ENCODE results near the gene RPN2. TPM values are rescaled to one million over a fixed set of nuclear protein-coding genes. Genes with fewer than 3 reads are reported as not detected.
"Not testable (repeated sequence)": the region's sequence is repeated elsewhere in the genome, so short reads cannot be mapped to it uniquely, and the experiment has no call there.

RPN2 gene
- total RNA-seq, 1 experiment from 2014 or later: 220 TPM

DNA sequence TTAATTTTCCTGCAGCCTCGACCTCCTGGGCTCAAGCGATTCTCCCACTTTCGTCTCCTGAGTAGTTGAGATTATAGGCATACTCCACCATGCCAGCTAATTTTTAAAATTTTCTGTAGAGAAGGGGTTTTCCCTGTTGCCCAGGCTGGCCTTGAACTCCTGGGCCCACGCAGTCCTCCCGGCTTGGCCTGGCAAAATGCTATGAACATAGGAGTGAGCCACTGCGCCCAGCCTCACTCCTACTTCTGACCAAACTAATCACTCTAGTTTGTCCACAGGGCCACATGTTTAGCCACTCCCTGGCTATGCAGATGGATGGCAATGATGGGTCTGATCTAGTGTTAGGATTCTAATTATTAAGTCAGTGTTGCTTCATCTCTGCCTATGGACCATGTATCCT is 31.9 kb upstream of the RPN2 start:
- H3K9me2 ChIP-seq (ENCODE audit: insufficient read depth): no peaks in the 10 kb centered on the region
- H3K4me1 ChIP-seq (ENCODE audit: control insufficient read depth in 1 of 2, insufficient read depth in 2 of 2, low read length in 2 of 2): no peaks in the 10 kb centered on the region
- H3K27ac ChIP-seq (ENCODE audit: low read depth, low read length): no peak overlapping the region
- CTCF ChIA-PET: no interaction called here
- no peak overlapping the region for H2AFZ ChIP-seq (ENCODE audit: low read depth, low read length, poor library complexity, severe bottlenecking)
- DNase-seq (ENCODE audit: low read depth, low spot score) (no peak), ATAC-seq (no peak)
- RAD21 ChIA-PET (ENCODE audit: low non-redundant PET in 1 of 2, low total read pairs in 2 of 2, uncharacterized antibody in 2 of 2, unreplicated experiment in 2 of 2): no interaction called here
- H3K4me2 ChIP-seq (ENCODE audit: low read length): no peak overlapping the region
- no peak overlapping the region for H3K4me3 ChIP-seq (replicated peaks in 1 of 2; ENCODE audit: low read depth in 1 of 2, low read length in 2 of 2)
- POLR2A ChIA-PET: no interaction called here
- no peaks in the 10 kb centered on the region for H3K79me2 ChIP-seq (ENCODE audit: insufficient read depth, low read length)
- no peaks in the 10 kb centered on the region for H3K36me3 ChIP-seq (ENCODE audit: control insufficient read depth in 1 of 2, insufficient read depth in 2 of 2, low read length in 2 of 2)
- TF ChIP-seq ZNF274 (IDR thresholded peaks at IDR 0.05; ENCODE audit: low read depth, low read length) (no peak), YY1 (IDR thresholded peaks at IDR 0.05; ENCODE audit: extremely low read depth, insufficient replicate concordance, low read depth, low read length) (no peak), ZFX (IDR thresholded peaks at IDR 0.05) (no peak), CEBPB (IDR thresholded peaks at IDR 0.05; ENCODE audit: low read depth) (no peak)
- no TSS peak for BruUV-seq (replicated peaks)
- no peak overlapping the region for H3K9ac ChIP-seq (ENCODE audit: low read length)
- no peaks in the 10 kb centered on the region for H3K9me3 ChIP-seq (ENCODE audit: control insufficient read depth in 1 of 2, insufficient read depth in 1 of 2, low read depth in 1 of 2, low read length in 2 of 2)
- no peaks in the 10 kb centered on the region for H3K27me3 ChIP-seq (ENCODE audit: insufficient read depth, low read length)
- intact Hi-C loops (cut with micrococcal nuclease): no loop called here
- H4K20me1 ChIP-seq (ENCODE audit: insufficient read depth): no peaks in the 10 kb centered on the region

DNA sequence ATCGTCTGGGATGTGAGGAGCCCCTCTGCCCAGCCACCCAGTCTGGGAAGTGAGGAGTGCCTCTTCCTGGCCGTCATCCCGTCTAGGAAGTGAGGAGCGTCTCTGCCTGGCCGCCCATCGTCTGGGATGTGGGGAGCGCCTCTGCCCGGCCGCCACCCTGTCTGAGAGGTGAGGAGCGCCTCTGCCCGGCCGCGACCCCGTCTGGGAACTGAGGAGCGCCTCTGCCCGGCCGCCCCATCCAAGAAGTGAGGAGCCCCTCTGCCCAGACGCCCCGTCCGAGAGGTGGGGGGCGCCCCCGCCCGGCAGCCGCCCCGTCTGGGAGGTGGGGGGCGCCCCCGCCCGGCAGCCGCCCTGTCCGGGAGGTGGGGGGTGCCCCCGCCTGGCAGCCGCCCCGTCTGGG is 28.3 kb upstream of the RPN2 start:
- H3K9ac ChIP-seq (ENCODE audit: low read length); DNase-seq (ENCODE audit: low read depth, low spot score); CTCF ChIA-PET; intact Hi-C loops (cut with micrococcal nuclease); H3K9me2 ChIP-seq (ENCODE audit: insufficient read depth); H3K27me3 ChIP-seq (ENCODE audit: insufficient read depth, low read length); H3K4me3 ChIP-seq (replicated peaks in 1 of 2; ENCODE audit: low read depth in 1 of 2, low read length in 2 of 2); H2AFZ ChIP-seq (ENCODE audit: low read depth, low read length, poor library complexity, severe bottlenecking); H3K27ac ChIP-seq (ENCODE audit: low read depth, low read length); H4K20me1 ChIP-seq (ENCODE audit: insufficient read depth); H3K79me2 ChIP-seq (ENCODE audit: insufficient read depth, low read length); H3K36me3 ChIP-seq (ENCODE audit: control insufficient read depth in 1 of 2, insufficient read depth in 2 of 2, low read length in 2 of 2); H3K4me1 ChIP-seq (ENCODE audit: control insufficient read depth in 1 of 2, insufficient read depth in 2 of 2, low read length in 2 of 2); RAD21 ChIA-PET (ENCODE audit: low non-redundant PET in 1 of 2, low total read pairs in 2 of 2, uncharacterized antibody in 2 of 2, unreplicated experiment in 2 of 2); BruUV-seq (replicated peaks); POLR2A ChIA-PET; H3K9me3 ChIP-seq (ENCODE audit: control insufficient read depth in 1 of 2, insufficient read depth in 1 of 2, low read depth in 1 of 2, low read length in 2 of 2); ATAC-seq; H3K4me2 ChIP-seq (ENCODE audit: low read length): not testable (repeated sequence)

DNA sequence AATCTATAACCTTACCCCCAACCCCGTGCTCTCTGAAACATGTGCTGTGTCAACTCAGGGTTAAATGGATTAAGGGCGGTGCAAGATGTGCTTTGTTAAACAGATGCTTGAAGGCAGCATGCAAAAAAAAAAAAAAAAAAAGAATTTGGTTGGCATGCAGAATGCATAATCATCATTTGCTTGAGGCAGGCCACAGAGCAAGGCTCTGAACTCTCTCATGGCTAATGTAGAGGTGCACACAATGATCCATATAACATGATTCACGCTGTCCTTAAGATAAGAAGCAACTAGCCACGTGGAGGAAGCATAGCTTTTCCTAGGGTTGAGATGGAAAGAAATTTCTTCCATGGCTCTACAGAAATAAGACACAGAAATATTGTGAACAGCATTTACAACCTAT is 27.6 kb upstream of the RPN2 start:
- intact Hi-C loops (cut with micrococcal nuclease): no loop called here
- ATAC-seq (no peak), DNase-seq (ENCODE audit: low read depth, low spot score) (no peak)
- Histone ChIP-seq H3K4me1 (ENCODE audit: control insufficient read depth in 1 of 2, insufficient read depth in 2 of 2, low read length in 2 of 2) (no peaks in the 10 kb centered on the region), H3K9me3 (ENCODE audit: control insufficient read depth in 1 of 2, insufficient read depth in 1 of 2, low read depth in 1 of 2, low read length in 2 of 2) (no peaks in the 10 kb centered on the region), H3K4me2 (ENCODE audit: low read length) (no peak overlapping the region), H3K79me2 (ENCODE audit: insufficient read depth, low read length) (no peaks in the 10 kb centered on the region), H3K4me3 (replicated peaks in 1 of 2; ENCODE audit: low read depth in 1 of 2, low read length in 2 of 2) (no peak overlapping the region), H3K36me3 (ENCODE audit: control insufficient read depth in 1 of 2, insufficient read depth in 2 of 2, low read length in 2 of 2) (no peaks in the 10 kb centered on the region), H3K9ac (ENCODE audit: low read length) (no peak overlapping the region), H3K27me3 (ENCODE audit: insufficient read depth, low read length) (no peaks in the 10 kb centered on the region), H3K9me2 (ENCODE audit: insufficient read depth) (no peaks in the 10 kb centered on the region), H2AFZ (ENCODE audit: low read depth, low read length, poor library complexity, severe bottlenecking) (no peak overlapping the region), H4K20me1 (ENCODE audit: insufficient read depth) (no peaks in the 10 kb centered on the region), H3K27ac (ENCODE audit: low read depth, low read length) (no peak overlapping the region)
- CTCF ChIA-PET: no interaction called here
- no TSS peak for BruUV-seq (replicated peaks)
- RAD21 ChIA-PET (ENCODE audit: low non-redundant PET in 1 of 2, low total read pairs in 2 of 2, uncharacterized antibody in 2 of 2, unreplicated experiment in 2 of 2): no interaction called here
- POLR2A ChIA-PET: no interaction called here
- TF ChIP-seq CEBPB (IDR thresholded peaks at IDR 0.05; ENCODE audit: low read depth): no peak
- no peak for TF ChIP-seq TCF7L2 (IDR thresholded peaks at IDR 0.05; ENCODE audit: borderline replicate concordance, extremely low read depth, insufficient read depth, insufficient read length)
- TF ChIP-seq YY1 (IDR thresholded peaks at IDR 0.05; ENCODE audit: extremely low read depth, insufficient replicate concordance, low read depth, low read length): no peak
- TF ChIP-seq JUND (IDR thresholded peaks at IDR 0.05): no peak
- no peak for TF ChIP-seq ZFX (IDR thresholded peaks at IDR 0.05)
- TF ChIP-seq ELF1 (IDR thresholded peaks at IDR 0.05; ENCODE audit: borderline replicate concordance, low read depth): no peak
- no peak for TF ChIP-seq ZNF274 (IDR thresholded peaks at IDR 0.05; ENCODE audit: low read depth, low read length)
- no peak for TF ChIP-seq POLR2AphosphoS5 (IDR thresholded peaks at IDR 0.05; ENCODE audit: low read depth, low read length)
- TF ChIP-seq, protein P1, sequence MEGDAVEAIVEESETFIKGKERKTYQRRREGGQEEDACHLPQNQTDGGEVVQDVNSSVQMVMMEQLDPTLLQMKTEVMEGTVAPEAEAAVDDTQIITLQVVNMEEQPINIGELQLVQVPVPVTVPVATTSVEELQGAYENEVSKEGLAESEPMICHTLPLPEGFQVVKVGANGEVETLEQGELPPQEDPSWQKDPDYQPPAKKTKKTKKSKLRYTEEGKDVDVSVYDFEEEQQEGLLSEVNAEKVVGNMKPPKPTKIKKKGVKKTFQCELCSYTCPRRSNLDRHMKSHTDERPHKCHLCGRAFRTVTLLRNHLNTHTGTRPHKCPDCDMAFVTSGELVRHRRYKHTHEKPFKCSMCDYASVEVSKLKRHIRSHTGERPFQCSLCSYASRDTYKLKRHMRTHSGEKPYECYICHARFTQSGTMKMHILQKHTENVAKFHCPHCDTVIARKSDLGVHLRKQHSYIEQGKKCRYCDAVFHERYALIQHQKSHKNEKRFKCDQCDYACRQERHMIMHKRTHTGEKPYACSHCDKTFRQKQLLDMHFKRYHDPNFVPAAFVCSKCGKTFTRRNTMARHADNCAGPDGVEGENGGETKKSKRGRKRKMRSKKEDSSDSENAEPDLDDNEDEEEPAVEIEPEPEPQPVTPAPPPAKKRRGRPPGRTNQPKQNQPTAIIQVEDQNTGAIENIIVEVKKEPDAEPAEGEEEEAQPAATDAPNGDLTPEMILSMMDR (IDR thresholded peaks at IDR 0.05 in 2 of 3, conservative IDR thresholded peaks at IDR 0.05 in 1 of 3; ENCODE audit: borderline replicate concordance in 1 of 3, insufficient read depth in 1 of 3, low read depth in 2 of 3, low read length in 2 of 3): no peak
- no peak for TF ChIP-seq EGR1 (IDR thresholded peaks at IDR 0.05; ENCODE audit: low read depth)
- no peak for TF ChIP-seq SRF (IDR thresholded peaks at IDR 0.05; ENCODE audit: low read depth)

Measured in HCT116 (cell line).